Measurements from ENCODE around the gene ANAPC4.

The ANAPC4 gene

GRCh38 chr4:25397305-25397704 is 20.2 kb downstream of the ANAPC4 start:
- no peak for TF ChIP-seq EZH2phosphoT487 (IDR thresholded peaks at IDR 0.05; ENCODE audit: borderline replicate concordance, low read length)
- Histone ChIP-seq H3K79me2 (ENCODE audit: control insufficient read depth, low read length) (no peaks in the 10 kb centered on the region), H3K4me1 (ENCODE audit: control insufficient read depth, low read length) (no peaks in the 10 kb centered on the region), H3K36me3 (ENCODE audit: control insufficient read depth, low read length) (peaks cover 80% of the 10 kb centered on the region), H3K27ac (ENCODE audit: low read depth, low read length) (no peak overlapping the region), H4K20me1 (ENCODE audit: control insufficient read depth, insufficient read depth, low read depth, low read length) (no peaks in the 10 kb centered on the region), H3K4me3 (ENCODE audit: low read length) (no peak overlapping the region), H3K4me2 (ENCODE audit: low read length) (no peak overlapping the region), H3K27me3 (ENCODE audit: control insufficient read depth, low read length) (no peaks in the 10 kb centered on the region), H3F3A (ENCODE audit: control insufficient read depth, insufficient read depth) (no peaks in the 10 kb centered on the region), H3K9me3 (ENCODE audit: control insufficient read depth, insufficient read depth, low read length) (peaks cover 4% of the 10 kb centered on the region; the same call in 1 of the 2 replicates), H3K9me2 (replicated peaks; ENCODE audit: control insufficient read depth, low read length) (no peaks in the 10 kb centered on the region)

GRCh38 chr4:25399510-25399909 is 22.4 kb downstream of the ANAPC4 start:
- no peak overlapping the region for H3K4me3 ChIP-seq (ENCODE audit: low read length)
- no peak for TF ChIP-seq CTCF (IDR thresholded peaks at IDR 0.05; ENCODE audit: low read depth, low read length, poor library complexity, severe bottlenecking)
- TF ChIP-seq EZH2phosphoT487 (IDR thresholded peaks at IDR 0.05; ENCODE audit: borderline replicate concordance, low read length): no peak
- H3K9me2 ChIP-seq (replicated peaks; ENCODE audit: control insufficient read depth, low read length): no peaks in the 10 kb centered on the region
- H3K4me2 ChIP-seq (ENCODE audit: low read length): no peak overlapping the region
- peaks cover 4% of the 10 kb centered on the region; the same call in 1 of the 2 replicates for H3K9me3 ChIP-seq (ENCODE audit: control insufficient read depth, insufficient read depth, low read length)
- H3K27me3 ChIP-seq (ENCODE audit: control insufficient read depth, low read length): no peaks in the 10 kb centered on the region
- H3K4me1 ChIP-seq (ENCODE audit: control insufficient read depth, low read length): no peaks in the 10 kb centered on the region
- peaks cover 86% of the 10 kb centered on the region for H3K36me3 ChIP-seq (ENCODE audit: control insufficient read depth, low read length)
- no peak overlapping the region for H3K27ac ChIP-seq (ENCODE audit: low read depth, low read length)
- H3F3A ChIP-seq (ENCODE audit: control insufficient read depth, insufficient read depth): no peaks in the 10 kb centered on the region
- no peaks in the 10 kb centered on the region for H4K20me1 ChIP-seq (ENCODE audit: control insufficient read depth, insufficient read depth, low read depth, low read length)
- no peaks in the 10 kb centered on the region for H3K79me2 ChIP-seq (ENCODE audit: control insufficient read depth, low read length)

- Histone ChIP-seq H3K27ac (ENCODE audit: low read depth, low read length) (no peak overlapping the region), H3K4me3 (ENCODE audit: low read length) (no peak overlapping the region), H3F3A (ENCODE audit: control insufficient read depth, insufficient read depth) (no peaks in the 10 kb centered on the region), H3K4me2 (ENCODE audit: low read length) (no peak overlapping the region), H3K27me3 (ENCODE audit: control insufficient read depth, low read length) (no peaks in the 10 kb centered on the region), H3K79me2 (ENCODE audit: control insufficient read depth, low read length) (no peaks in the 10 kb centered on the region), H3K9me2 (replicated peaks; ENCODE audit: control insufficient read depth, low read length) (no peaks in the 10 kb centered on the region), H3K4me1 (ENCODE audit: control insufficient read depth, low read length) (no peaks in the 10 kb centered on the region), H4K20me1 (ENCODE audit: control insufficient read depth, insufficient read depth, low read depth, low read length) (no peaks in the 10 kb centered on the region), H3K36me3 (ENCODE audit: control insufficient read depth, low read length) (peaks cover 83% of the 10 kb centered on the region), H3K9me3 (ENCODE audit: control insufficient read depth, insufficient read depth, low read length) (peaks cover 4% of the 10 kb centered on the region; the same call in 1 of the 2 replicates)
- TF ChIP-seq CTCF (IDR thresholded peaks at IDR 0.05; ENCODE audit: low read depth, low read length, poor library complexity, severe bottlenecking) (no peak), EZH2phosphoT487 (IDR thresholded peaks at IDR 0.05; ENCODE audit: borderline replicate concordance, low read length) (no peak)
Observed at GRCh38 chr4:25401066-25401465, 24.0 kb downstream of the ANAPC4 start.

GRCh38 chr4:25402521-25402920 is 25.5 kb downstream of the ANAPC4 start:
- no peaks in the 10 kb centered on the region for H3K27me3 ChIP-seq (ENCODE audit: control insufficient read depth, low read length)
- H3K9me3 ChIP-seq (ENCODE audit: control insufficient read depth, insufficient read depth, low read length): no peaks in the 10 kb centered on the region
- no peaks in the 10 kb centered on the region for H3F3A ChIP-seq (ENCODE audit: control insufficient read depth, insufficient read depth)
- no peaks in the 10 kb centered on the region for H3K9me2 ChIP-seq (replicated peaks; ENCODE audit: control insufficient read depth, low read length)
- H3K79me2 ChIP-seq (ENCODE audit: control insufficient read depth, low read length): no peaks in the 10 kb centered on the region
- no peaks in the 10 kb centered on the region for H3K4me1 ChIP-seq (ENCODE audit: control insufficient read depth, low read length)
- H4K20me1 ChIP-seq (ENCODE audit: control insufficient read depth, insufficient read depth, low read depth, low read length): no peaks in the 10 kb centered on the region
- TF ChIP-seq EZH2phosphoT487 (IDR thresholded peaks at IDR 0.05; ENCODE audit: borderline replicate concordance, low read length) (no peak), CTCF (IDR thresholded peaks at IDR 0.05; ENCODE audit: low read depth, low read length, poor library complexity, severe bottlenecking) (no peak)
- H3K4me3 ChIP-seq (ENCODE audit: low read length): no peak overlapping the region
- no peak overlapping the region for H3K27ac ChIP-seq (ENCODE audit: low read depth, low read length)
- H3K36me3 ChIP-seq (ENCODE audit: control insufficient read depth, low read length): peaks cover 82% of the 10 kb centered on the region
- no peak overlapping the region for H3K4me2 ChIP-seq (ENCODE audit: low read length)

Data from DOHH2 (cell line).